Measurements from ENCODE around the gene PDLIM7.

The PDLIM7 gene

DNA sequence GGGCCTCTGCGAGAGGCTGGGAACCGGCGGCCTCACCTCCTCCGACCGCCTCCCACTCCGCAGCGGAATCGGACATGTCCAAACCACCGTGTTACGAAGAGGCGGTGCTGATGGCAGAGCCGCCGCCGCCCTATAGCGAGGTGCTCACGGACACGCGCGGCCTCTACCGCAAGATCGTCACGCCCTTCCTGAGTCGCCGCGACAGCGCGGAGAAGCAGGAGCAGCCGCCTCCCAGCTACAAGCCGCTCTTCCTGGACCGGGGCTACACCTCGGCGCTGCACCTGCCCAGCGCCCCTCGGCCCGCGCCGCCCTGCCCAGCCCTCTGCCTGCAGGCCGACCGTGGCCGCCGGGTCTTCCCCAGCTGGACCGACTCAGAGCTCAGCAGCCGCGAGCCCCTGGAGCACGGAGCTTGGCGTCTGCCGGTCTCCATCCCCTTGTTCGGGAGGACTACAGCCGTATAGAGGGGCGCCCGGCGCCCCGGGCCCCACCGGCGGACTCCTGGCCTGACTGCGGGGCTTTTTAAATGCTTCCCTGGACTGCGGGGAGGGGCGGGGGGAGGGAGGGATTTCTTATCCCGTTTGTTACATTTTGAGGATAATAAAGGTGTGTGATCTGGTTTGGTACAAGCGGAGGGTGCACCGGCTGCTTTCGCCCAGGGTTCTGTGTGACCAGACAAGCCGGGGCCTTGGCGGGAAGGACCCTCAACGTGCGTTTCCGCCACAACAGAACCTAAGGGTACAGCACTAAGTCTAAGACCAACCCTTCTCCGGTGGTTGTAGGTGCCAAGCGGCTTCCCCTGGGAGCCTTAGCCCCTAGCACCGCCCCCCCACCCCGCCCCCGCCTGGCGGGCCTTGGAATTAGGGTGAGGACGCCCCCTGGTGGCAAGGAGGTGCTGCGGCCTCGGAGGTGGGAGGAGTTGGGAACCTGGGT, 41.5 kb downstream of the PDLIM7 start:
- peak; percentile 85 for DNase-seq

DNA sequence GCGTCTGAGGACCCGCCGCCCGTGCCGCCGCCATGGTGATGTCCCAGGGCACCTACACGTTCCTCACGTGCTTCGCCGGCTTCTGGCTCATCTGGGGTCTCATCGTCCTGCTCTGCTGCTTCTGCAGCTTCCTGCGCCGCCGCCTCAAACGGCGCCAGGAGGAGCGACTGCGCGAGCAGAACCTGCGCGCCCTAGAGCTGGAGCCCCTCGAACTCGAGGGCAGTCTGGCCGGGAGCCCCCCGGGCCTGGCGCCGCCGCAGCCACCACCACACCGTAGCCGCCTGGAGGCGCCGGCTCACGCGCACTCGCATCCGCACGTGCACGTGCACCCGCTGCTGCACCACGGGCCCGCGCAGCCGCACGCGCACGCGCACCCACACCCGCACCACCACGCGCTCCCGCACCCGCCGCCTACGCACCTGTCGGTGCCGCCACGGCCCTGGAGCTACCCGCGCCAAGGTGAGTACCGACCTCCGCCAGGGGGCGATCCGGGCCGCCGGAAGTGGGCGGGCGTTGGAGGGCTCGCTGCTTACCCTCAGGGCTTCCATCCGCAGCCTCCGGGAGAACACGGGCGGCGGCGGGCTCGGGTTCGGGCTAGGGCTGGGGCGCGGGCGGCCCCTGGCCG, 42.3 kb downstream of the PDLIM7 start:
- peak; percentile 32 for DNase-seq

DNA sequence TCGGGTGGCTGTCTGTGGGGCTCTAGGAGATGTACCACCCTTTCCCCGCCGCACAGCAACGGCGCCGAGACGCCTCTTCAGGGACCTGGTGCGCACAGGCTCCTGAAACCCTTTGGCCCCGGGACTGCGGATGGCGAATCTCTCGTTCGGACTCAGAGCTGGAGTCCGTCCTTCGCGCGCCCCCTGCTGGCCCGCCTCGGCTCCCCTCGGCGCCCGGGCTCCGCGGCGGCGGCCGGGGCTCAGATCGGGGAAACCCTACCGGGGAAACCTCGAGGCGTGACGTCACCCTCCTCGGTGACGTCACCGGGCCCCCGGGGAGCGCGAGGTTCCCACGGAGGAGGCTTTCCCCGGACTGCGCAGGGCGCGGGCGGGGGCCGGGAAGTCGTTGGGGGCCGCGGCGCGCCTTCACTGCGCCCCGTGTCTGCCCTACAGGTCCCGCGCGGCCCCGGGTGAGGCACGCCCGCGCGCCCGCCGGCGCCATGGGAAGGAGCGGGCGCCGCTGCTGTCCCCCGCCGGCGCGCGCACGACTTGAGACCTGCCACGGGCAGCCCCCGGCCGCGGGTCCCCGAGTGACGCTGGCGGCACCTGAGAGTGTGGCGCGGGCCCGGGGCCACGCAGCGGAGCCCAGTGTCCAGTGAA, 42.9 kb downstream of the PDLIM7 start:
- DNase-seq, result peak; percentile 87

DNA sequence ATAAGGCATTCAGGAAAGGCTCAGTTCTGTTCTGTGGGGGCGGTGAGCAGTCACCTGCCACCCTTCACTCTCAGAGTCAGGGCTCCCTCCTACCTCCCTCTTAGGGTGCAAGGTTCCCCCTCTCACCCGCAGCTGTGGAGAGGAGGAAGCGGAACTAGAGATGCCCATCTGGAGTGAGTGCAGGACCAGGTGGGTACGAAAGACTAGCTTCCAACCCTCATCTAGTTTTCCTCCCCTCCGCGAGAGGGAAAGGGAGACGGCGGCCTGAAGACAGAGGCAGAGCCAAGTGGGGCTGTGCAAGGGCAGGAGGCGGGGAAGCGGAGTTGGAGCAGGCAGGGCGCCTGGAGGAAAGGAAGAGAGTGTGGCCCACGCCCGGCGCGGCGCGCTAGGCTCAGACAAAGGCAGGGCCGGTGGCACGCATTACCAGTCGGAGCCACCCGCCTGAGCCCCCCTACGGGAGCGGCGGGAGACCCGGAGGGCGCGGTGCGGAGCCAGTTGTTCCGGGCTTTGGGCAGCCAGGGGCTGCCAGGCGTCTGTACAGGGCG, 43.5 kb downstream of the PDLIM7 start:
- DNase-seq, result no peak

DNA sequence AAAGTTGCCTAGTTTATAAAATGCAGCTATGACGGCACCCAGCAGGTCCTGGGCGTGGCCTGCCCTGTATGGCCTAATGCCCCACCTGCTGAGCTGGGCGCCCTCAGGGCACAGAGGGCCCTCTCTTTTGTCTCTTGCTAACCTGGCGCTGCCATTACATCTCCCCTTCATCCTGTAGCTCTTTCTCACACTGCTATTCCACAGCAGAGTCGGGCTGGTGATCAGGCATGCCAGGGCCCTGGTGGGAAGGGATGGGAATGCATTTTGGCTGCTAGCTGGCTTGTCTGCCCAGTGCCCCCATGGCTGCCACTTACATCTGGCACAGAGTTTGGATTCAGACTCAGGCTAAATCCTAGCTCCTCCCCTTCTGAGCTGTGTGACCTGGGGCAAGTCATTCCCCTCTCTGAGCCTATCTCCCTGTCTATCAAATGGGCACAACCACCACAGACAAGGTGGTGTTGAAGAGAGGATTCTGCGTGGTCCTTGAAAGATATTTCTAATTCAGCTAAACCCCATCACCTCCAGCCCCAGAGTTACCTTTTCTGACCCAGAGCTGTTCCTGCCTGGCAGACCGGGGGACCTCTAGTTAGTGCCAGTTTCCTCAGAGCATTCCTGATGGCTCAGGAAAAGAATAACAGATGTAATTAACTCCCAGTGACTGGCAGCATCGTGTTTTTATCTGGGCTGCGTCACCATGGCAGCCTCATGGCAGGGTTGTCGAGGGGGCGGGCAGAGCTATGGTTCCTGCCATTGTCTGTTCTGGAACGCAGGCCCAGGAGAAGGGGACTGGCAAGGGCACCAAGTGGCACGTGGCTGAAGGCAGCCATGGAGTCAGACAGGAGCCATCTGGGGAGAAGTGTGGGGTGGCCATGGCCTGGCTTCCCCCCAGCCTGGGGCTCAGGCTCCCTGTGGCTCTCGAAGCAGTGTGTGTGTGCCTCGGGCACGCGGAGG, 44.4 kb downstream of the PDLIM7 start:
- no peak for DNase-seq

DNA sequence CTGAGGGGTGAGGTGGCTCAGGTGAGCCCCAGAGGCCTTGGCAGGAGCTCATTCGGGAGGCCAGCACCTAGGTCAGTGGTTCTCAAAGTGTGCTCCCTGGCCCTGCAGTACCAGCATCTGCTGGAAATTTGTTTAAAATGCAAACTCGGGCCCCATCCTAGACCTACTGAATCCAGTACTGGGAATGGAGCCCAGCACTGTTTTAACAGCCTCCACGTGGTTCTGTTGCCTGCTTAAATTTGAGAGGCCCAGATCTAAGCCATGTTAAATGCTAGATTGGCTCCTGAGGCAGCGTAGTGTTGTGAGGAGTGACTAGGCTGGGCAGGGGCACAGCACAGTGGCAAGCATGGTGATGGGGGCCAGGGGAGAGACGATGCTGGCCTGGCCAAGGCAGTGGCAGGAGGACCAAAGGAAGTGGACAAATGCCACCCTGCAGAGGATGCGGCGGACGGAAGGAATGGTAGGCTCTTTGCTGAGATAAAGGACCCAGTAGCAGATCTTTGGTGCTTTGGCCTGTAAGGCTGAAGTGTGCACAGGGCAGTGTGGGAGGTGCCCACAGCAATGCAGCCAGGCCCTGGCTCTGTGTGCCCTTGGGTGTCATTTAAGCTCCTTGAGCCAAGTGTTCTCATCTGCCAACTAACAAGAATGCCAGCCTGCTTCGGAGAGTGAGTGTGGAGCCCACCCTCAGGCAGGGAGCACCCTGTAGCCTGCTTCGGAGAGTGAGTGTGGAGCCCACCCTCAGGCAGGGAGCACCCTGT, 46.6 kb downstream of the PDLIM7 start:
- DNase-seq, result no peak

DNA sequence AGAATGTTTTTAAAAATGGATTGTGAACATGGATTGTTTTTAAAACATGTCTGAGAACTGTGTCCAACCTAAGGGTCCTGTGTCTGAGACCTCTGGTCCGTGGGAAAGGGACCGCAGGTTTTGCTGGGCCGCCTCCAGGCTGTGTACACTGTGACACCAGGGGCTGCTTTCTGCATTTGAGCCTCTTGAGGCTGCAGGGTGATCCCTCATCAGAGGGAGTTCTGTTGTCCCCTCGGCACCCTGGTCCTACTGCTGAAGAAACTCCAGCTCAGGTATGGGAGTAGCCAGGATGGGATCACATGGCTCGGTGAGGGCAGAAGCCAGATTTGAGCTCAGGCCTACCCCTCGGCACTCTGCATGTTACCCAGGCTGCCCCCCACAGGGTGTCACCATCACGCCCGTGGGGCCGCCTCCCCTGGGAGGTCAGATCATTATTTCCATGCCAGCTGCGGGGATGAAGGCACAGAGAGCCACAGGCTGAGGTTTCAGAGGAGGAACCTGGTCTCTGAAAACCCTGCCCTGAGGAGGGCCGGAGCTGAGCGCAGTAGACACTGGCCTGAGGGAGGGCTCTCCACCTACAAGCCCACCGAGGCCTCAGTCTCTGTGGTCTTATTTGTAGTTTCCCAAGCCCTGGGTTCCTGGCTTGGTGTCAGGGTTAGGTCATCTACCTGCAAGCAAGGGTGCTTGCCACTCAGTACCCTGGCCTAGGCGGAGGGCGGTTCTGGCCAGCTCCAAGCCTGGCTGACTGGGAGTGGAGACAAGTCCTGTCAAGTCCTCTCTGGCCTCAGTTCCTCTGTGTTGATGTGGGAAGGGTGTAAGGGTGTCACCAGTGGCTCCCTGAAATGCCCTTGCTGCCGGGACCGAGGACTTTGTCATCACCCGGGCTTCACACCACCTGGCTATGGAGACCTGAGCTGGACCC, 48.0 kb downstream of the PDLIM7 start:
- no peak for DNase-seq

DNA sequence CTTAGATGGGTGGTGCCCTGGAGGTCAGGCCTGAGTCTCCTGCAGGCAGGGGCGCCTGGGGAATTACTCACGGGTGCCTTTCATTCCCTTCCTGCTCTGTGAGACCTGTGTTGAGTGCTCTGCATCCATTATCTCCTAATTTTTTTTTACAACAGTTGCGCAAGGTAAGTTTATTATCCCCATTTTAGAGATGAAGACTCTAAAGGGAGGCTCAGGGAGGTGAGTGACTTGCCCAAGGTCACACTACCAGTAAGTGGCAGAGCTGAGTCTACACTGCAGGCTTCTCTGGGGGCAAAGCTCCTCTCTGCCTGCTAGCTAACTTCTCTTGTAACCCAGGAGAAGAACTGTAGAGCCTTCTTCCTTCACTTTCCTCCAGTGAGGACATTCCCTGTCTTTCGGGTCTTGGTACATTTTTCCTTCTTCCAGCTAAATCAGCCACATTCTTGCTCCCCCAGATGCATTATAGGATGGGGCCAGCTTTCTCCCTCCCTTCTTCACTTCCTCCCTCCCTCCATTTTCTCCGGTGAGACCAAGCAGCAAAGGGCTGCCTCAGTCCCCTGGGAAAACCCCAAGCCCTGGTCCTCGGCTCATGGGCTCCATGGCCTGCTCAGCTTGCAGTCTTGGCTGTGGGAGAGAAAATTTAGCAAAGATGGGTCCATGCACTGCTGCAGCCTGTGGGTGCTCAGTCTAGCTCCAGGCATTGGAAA, 49.0 kb downstream of the PDLIM7 start:
- DNase-seq, result no peak

DNA sequence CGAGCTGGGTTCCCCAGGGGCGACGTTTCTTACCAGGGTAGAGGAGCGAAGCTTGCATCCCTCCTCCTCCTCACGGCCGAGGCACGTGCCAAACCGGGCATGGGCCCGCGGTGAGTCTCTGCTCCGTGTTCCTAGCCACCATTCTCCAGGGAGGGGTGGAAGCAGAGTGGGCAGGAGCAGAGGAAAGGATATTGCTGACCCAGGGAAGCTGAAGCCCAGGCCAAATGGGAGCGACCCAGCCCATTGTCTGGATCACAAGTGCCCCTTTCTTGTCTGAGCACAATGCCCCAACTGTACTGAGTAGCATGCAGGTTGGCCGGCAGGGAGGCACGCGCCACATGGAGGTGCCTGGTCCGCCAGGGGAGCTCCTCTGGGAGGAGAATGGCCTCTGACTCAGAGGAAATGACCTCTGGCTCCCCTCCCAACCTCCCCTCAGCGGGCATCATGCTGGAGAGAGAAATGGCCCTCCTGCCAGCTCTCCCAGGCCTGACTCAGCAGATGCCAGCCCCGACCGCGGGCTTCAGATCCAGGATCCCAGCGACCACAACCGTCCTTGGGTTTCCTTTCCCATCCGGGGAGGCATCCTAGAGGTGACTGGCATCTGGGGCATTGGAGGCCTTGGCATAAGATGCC, 49.7 kb downstream of the PDLIM7 start:
- DNase-seq, result no peak

DNA sequence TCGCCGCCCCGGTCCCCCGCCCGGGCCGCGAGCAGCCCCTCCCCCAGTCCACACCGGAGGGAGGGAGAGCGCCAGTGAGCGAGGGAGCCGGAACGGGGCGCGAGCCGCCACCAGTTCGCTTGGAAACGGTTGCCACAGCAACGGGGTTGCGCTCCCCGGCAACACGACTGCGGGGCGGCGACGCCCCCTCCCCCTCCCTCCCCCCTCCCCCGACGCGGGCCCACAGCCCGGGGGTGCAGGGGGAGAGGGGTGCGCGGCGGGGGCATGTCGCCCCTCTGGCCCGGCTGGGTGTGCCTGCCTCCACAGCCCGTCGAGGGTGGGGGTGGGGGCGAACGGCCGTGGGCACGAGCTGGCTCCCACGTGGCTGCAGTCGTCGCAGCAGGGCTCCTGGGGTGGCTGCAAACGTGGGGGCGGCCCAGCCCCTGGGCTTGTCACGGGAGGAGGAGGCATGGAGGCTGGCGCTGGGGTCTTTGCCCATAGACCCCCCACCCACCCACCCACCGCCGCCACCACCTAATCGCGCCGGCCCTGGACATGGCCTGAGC, 50.3 kb downstream of the PDLIM7 start:
- no peak for DNase-seq

DNA sequence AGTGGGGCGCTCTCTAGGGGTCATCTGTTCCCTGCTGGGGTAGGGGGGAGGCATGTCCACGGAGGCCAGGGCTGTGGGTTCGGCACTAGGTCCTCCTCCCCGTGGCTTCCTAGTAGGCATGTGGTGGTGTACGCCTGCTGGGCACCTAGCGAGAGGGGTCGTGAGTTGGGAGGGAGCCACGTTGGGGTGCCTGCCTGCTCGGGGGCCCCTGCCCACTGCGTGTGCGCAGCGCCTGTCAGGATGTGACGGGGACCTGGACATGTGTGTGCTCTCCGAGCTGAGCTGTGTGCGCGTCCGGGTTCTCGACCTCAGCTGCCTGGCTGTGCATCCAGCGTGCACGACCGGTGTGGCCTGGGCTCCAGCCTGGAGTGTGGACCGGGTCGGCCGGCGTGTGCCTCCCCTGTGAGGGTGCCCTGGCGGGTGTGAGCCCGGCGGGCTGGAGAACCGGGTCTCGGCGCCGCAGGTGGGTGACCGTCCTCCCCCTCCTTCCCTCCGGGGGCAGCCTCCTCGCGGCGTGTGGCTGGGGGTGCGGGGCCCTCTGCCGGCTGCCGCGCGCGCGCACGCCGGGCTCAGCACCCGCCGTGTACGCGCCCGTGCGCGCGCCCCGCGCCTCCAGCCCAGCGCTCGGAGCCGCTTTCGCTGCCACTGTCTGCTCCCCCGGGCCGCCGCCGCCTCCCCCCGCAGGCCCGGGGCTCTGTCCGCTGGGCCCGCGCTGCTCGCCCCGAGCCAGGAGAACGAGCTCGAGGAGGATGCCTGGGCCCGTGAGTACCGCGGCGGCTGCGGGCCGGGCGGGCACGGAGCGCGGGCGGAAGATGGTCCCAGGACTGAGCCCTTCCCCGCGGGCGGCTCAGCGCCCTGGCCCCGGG, 51.0 kb downstream of the PDLIM7 start, which contains the start of gene PRR7:
PRR7 (plus strand) TSS at position 615 of the 866 bp plus-strand sequence. CDS start 8,254 bp downstream, outside the sequence.
- no peak for DNase-seq

DNA sequence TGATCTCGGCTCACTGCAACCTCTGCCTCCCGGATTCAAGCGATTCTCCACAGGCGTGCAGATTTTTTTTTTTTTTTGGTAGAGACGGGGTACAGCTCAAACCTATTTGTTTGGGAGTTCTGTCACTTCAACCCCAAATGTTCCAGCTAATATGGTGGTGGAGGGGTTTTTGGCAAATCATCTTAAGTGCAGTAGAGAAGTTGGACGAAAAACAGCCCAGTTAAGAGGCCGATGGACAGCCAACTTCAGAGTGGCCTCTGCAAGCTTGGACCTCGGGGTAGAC, 51.5 kb downstream of the PDLIM7 start:
- DNase-seq, result no peak

DNA sequence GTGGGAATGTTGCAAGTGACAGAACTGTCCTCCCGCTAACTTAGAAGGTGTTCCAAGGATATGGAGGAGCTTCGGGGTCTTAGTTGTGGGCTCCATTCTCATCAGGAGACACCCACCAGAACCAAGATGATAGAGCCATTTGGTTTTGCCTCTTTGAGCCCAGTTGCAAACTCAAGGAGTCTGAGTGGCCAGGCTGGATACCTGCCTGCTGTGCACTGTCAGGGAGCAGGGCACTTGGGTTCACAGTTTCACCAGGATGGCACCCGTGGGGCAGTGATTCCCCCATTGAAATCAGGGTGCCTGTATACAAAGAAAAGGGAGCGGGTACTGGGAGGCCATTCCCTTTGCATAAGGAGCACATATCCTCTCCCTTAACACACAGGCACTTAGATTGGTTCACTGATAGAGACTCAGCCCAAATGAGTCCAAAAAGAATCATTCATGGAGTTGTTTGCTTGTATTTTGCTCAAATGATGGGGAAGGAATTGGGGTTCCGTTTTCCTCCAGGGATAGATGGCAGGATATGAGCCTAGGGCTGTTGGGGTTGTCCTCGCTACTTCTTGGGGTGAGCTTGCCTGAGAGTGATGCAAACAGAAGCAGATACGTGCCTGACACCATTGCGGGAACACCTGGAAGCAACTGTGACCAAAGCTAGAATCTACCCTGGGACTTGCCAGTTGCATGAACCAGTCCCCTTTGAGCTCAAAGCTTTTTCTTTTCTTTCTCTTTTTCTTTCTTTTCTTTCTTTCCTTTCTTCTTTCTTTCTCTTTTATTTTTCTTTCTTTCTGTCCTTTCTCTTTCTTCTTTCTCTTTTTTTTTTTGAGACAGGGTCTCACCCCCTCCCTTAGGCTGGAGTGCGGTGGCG, 52.1 kb downstream of the PDLIM7 start:
- DNase-seq, result no peak

DNA sequence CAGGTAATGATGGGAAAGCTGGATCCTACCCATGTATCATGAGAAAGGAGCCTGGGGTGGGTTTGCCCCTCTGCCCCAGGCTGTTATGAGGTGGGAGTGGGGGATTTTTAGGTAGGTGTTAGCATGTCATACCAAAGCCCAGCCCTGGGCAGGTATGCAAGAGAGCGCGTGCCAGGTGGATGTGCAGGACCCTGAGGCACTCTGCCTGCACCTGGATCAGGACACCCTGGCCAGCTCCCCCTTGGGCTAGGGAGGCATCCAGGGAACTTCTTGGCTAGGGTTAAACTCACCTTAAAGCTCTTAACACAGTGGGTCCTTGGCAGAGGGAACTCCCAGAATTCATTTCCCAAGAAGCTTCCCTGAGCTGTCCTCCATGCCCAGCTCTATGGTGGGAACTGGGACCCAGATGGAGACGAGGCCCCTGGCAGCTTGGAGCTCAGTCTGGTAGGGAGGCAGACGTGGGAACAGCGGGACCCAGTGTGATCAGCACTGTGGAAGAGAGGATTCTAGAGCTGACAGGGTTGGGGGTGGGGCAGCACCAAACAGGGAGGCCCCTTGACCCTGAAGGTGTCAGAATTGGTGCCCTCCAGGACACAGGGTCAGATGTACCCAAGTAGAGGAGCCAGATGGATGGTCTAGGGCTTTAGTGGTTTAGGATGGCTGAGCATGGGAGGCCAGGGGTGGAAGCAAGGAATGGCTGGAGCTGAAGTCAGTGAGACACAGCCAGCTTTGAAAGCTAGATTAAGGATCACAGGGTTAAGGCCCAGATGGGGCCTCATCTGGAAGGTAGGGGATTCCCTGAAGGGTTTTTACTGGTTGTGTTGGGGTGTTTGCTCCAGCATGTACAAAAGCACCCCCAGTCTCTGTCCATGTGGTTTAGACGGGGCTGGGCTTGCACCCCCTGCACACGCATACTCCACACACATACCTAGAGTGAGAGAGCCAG, 53.0 kb downstream of the PDLIM7 start:
- no peak for DNase-seq

DNA sequence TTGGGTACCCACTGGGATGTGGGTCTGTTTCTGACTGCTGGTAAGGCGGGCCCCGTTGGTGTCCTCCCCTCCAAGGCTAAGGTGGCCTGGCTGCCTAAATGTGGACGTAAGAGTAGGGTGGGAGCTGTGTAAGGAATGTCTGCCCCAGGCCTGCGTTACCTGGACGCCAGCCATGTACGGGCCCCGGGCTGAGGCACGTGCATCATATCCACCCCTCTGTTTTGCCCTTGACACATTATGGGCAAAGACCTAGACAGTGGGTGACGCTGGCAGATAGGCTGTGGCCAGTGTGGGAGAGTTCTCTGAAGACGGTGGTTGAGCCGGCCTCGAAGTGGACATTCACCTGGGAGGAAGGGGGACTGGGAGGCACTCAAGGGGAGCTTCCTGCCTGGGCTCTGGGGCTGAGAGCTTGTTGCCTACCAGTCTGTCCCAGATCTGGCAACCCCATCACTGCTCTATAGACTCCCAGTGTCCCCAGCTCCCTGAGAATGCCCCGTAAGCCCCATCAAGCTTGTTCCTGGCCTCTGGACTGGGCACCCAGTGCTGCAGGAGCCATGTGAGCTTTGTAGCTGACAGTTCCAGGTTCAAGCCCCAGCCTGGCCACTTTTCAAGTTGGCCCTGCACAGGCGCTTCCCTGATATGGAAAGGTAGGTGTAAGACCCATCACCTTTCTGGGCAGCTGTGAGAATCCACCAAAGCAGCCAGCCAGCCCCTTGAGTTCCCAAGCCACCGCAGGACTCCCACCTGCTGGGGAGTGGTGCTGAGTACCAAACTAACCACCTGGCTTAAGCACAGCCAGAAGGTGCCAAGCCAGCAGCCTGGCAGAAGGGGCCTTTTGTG, 54.0 kb downstream of the PDLIM7 start:
- no peak for DNase-seq
